Stimulated activated CD8-positive, alpha-beta memory T cell treated with anti-CD3 and anti-CD28 coated beads, Interleukin-4, amount 100 ng/mL, for 48 hours (primary cell): ENCODE data around the gene NEO1.

Source experiments
- DNase-seq: peaks from one replicate; pipeline ENCODE4 v3.0.0-alpha.2; 2020

The NEO1 gene

DNA sequence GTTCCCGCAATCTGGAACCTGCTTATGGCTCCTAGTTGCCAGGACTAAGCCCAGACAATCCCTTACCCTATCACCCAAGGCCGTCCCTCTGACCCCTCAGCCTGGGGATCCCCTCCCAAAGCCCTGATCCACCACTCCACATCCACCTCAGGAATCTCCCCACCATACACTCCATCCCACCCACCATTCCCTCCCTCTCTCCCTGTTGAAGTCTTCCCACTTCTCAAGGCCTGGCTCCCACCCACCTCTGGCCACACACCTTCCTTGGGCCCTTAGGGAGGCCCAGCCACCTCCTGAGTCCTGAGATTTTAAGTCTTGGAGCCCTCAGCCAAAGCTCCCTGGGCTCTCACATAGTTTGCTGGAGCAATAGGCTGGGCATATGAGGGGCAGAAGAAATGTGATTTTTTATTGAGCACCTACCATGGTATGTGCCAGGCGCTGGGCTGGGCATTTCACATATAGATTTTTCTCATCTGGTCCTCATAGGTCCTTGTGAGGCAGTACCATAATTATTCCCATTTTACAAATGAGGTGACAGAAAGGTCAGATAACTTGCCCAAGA, 268.4 kb downstream of the NEO1 start:
- no peak for DNase-seq

DNA sequence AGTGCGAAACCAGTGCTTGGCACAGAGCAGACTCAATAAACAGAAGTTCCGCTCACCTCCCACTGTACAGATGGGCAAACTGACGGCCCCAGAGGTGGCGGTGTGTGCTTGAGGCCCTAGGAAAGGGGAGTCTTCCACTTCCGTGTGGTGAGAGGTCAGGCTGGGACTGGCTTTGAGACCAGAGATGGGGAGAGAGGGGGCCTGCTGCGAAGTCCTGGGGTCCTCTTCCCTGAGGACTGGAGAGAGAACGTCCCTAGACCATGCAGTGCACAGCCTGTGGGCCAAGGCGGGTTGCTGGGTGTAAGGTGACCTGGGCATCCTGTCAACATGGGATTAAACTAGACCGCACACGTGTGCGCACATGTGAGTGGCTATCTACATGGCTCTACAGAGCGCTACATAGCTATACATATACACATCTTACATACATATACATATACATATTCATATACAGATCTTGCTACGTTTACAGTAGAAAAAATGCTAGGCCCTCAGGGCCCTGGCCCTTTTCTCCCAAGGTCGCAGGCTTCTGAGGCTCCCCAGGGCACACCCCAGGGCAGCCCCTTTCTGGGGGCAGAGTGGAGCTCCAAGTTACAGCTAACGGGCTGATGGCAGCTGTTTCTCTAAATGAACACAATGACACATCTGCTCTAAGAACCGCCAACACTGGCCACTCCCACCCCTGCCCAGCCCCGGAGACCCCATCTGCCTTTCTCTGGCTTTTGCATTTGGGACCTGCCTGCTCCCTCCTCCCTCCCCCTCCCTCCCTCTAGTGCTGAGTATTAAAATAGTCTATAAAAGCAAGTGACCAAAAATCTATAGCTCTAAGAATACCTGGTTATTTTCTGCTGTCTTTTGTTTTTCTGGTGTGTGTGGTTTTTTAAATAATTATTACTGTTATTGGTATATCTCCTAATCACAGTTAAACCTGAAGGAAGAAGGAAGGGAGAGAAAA, 269.5 kb downstream of the NEO1 start:
- no peak for DNase-seq

DNA sequence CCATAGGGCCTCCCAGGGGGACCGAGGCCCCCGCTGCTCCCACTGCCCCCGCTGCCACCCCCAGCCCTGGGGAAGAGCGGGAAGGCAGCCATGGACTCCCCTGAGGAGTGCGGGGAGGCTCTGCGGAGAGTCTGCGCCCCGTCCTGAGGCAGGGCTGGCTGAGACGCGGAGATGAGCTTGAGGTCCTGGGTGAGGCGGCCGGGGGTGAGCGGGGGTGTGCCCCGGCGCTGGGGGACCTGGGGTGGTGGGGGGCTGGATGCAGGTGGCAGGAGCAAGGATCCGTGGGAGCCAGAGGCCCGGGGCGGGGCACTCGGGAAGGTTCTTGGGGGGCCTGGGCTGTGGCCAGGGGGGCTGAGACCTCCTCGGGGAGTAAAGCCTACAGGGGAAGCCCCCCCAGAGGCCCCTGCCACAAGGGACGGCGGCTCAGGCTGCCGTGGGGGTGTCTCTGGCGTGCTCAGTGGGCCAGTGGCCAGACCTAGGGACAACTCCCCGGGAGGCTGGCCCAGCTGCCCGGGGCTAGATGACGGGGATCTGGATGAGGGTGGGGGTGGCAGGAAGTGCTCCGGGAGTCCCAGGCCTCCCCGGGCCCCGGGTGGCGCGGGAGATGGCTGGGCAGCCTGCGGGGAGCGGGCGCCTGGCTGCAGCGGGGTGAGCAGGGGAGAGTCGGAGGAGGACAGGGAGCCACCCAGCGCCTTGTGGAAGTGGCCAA, 270.6 kb downstream of the NEO1 start:
- no peak for DNase-seq

DNA sequence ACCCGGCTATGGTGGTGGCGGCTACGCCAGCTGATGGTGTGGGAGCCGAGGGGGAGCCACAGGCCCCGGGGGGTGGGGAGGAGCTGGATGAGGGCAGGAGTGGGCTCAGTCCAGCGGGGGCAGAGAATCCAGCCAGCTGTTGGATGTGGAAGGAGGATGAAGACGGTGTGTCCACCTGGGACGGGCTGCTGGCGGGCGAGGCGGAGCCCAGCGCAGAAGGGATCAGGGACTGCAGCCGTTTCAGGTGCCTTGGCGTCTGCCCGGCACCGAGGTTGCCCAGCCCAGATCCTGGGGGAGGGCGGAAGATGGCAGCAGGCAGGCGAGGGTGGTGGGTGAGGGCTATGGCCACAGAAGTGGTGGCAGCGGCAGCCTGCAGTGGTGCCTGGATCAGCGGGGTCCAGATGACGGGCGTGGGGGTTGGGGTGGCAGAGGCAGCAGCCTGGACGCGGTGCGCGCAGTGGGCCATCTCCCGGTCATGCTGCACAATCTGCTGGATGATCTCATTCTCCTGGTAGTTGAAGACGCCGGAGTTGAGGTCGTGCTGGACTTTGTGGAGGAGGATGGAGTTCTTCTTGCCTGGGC, 271.2 kb downstream of the NEO1 start:
- DNase-seq: no peak

GRCh38 chr15:73323956-73324355, 271.7 kb downstream of the NEO1 start:
- DNase-seq: no peak

GRCh38 chr15:73324496-73325170, 272.4 kb downstream of the NEO1 start:
- DNase-seq: no peak

GRCh38 chr15:73325191-73325861, 273.1 kb downstream of the NEO1 start:
- DNase-seq: peak; percentile 33

- DNase-seq: no peak
Observed at GRCh38 chr15:73326157-73326556, 273.9 kb downstream of the NEO1 start.

DNA sequence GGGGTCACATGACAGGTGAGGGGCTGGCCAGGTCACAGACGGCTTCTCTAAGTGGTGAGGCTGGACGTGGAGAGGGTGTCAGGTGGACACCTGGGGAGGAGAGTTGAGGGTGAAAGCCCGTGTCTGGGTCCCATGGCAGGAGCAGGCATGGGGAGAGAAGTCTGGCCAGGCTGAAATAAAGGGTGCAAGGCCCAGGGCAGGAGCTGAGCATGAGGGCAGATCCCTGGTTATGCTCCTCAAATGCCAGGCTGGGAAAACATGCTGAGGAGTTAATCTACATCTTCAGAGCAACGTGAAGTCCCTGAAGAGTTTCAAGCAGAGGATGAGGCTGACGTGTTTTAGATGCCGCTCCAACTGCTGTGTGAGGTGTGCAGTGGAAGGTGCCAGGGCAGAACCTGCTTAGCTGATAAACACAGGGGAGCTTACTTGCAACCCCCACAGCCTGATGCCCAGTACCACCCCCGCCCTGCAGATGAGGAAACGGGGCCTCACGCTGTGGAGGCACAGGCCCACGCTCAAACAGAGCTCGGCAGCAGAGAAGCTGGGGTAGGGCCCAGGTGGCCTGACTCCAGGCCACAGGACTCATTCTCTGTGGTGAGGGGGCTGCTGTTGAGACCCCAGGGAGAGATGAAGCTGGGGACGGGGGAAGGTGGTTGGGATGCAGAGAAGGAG, 276.0 kb downstream of the NEO1 start:
- no peak for DNase-seq

DNA sequence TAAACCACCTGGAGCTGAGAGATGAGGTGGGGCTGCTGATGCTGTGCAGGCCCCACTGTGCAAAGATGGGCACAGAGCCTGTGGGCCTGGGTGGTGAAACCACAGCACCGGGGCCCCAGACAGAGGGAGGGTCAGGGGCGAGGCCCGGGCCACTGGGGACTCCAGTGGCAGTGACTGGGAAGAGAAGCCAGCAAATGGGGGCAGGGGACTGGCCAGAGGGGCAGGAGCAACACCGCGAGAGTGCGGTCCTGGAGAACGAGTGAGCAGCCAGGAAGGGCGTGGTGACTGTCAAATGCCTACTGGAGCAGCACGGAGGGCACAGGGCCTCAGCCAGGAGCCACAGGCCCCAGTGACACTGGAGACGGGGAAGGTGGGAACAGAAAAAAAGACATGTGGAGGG, 276.7 kb downstream of the NEO1 start:
- DNase-seq: no peak

GRCh38 chr15:73329501-73330200, 277.4 kb downstream of the NEO1 start:
- no peak for DNase-seq

- no peak for DNase-seq
Observed at GRCh38 chr15:73330206-73331051, 278.2 kb downstream of the NEO1 start.

DNA sequence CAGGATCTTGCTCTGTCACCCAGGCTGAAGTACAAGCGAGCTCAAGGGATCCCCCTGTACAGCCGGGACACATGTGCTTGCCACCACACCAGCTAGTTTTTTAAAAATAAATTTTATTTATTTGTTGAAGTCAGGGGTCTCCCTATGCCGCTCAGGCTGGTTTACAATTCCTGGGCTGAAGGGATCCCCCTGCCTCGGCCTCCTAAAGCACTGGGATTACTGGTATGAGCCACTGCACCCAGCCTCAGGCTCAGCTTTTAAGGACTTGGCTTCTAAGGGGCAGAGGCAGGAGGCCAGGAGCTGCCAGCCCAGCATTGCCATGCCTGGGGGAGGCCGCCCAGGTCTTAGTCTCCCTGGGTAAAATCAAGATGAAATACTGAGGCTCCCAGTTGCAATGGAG, 279.2 kb downstream of the NEO1 start:
- DNase-seq: no peak

- no peak for DNase-seq
Observed at GRCh38 chr15:73331991-73332925, 280.0 kb downstream of the NEO1 start.

- no peak for DNase-seq
Observed at GRCh38 chr15:73333001-73333400, 280.7 kb downstream of the NEO1 start.

DNA sequence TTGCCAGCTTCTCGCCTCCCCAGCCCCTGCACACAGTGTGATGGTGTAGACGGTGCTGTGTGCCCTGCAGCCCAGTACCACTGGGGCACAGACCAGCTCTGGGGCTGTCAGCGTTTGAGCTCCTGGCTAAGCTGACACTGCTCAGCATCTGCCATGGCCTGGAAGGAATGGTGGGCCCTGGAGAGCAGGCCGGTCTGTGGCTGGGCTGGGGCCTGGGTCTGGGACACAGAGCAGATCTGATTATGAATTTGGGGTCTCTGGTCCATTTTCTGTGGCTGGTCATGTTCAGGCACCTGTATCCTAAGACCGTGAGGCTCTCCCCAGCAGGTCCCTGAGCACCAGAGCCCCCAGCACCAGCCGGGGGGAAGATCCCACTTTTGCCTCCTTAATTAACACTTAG, 281.8 kb downstream of the NEO1 start:
- DNase-seq: no peak

- DNase-seq: no peak
Observed at GRCh38 chr15:73335026-73335425, 282.8 kb downstream of the NEO1 start.

DNA sequence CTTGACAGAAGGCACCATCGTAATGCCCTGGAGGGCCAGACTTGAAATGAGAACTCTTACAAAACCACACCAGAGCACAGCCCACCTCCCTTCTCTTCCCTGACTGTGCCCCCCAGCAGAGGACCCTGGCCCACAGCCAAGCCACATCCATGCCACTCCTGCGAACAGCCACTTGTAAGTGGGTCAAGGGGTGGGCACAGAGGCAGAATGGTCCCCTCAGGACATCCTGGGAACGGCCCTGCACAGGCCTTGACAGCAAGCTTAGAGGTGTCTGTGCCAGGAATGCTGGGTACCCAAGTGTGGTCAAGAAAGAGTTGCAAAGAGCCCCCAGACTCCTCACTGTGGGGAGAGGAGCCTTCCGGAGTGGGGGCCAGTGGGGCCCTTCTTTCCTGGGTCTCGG, 283.2 kb downstream of the NEO1 start:
- DNase-seq: no peak

GRCh38 chr15:73336756-73337155, 284.5 kb downstream of the NEO1 start:
- DNase-seq: no peak
